MM.1S (cell line): Measurements from ENCODE around the gene PROCA1.

Experiments used
- EZH2 ChIP-seq: fragments of 300-600 bp; sonication (generic); optimal IDR thresholded peaks from 2 replicates; pipeline ENCODE3; 2017; ENCODE audit warnings: low read depth, mild to moderate bottlenecking, antibody characterized with exemption, low read length, mixed read lengths
- TF ChIP-seq, protein P1 (sequence below): fragments of 300-600 bp; sonication (generic); IDR thresholded peaks from 2 replicates; pipeline ENCODE4 v1.5.1; 2016; ENCODE audit warnings: antibody characterized with exemption, low read length, mixed read lengths

DNA sequence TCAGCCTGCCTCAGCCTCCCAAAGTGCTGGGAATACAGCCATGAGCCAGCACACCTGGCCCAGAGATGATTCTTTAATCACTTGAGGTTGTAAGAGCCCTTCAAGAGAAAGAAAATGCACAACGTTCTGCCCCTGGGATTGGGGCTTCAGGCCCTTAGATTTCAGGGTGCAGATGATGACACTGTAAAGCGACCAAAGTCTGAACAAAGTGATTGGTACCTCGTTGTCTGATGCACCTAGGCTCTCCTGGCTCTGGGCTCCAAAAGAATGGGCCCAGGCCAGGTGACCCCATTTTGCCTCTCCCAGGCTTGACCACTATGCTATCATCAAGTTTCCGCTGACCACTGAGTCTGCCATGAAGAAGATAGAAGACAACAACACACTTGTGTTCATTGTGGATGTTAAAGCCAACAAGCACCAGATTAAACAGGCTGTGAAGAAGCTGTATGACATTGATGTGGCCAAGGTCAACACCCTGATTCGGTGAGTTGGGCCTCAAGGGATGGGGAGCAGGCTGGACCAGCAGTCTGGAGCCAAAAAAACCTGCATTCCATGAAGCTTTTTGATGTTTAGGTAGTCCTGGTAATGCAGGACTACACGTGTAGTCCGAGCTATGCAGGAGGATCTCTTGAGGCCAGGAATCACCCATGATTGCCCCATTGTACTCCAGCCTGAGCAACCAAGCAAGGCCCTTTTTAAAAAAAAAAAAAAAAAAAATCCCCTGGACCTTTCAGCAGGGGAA lies 10.9 kb upstream of the PROCA1 start:
- TF ChIP-seq, protein P1, sequence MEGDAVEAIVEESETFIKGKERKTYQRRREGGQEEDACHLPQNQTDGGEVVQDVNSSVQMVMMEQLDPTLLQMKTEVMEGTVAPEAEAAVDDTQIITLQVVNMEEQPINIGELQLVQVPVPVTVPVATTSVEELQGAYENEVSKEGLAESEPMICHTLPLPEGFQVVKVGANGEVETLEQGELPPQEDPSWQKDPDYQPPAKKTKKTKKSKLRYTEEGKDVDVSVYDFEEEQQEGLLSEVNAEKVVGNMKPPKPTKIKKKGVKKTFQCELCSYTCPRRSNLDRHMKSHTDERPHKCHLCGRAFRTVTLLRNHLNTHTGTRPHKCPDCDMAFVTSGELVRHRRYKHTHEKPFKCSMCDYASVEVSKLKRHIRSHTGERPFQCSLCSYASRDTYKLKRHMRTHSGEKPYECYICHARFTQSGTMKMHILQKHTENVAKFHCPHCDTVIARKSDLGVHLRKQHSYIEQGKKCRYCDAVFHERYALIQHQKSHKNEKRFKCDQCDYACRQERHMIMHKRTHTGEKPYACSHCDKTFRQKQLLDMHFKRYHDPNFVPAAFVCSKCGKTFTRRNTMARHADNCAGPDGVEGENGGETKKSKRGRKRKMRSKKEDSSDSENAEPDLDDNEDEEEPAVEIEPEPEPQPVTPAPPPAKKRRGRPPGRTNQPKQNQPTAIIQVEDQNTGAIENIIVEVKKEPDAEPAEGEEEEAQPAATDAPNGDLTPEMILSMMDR, result no peak
- no peak for TF ChIP-seq EZH2
